GM18517 (cell line): Measurements from ENCODE around the gene OSBPL10.
"Not testable (repeated sequence)": the region's sequence is repeated elsewhere in the genome, so short reads cannot be mapped to it uniquely, and the experiment has no call there.

Experiments
- ATAC-seq: cut with Tn5 transposase; IDR thresholded peaks from one replicate; pipeline ENCODE4 v1.9.1; 2021; ENCODE audit warnings: mild to moderate bottlenecking, moderate library complexity; ENCODE audit not compliant: unreplicated experiment

OSBPL10 gene, protein sequence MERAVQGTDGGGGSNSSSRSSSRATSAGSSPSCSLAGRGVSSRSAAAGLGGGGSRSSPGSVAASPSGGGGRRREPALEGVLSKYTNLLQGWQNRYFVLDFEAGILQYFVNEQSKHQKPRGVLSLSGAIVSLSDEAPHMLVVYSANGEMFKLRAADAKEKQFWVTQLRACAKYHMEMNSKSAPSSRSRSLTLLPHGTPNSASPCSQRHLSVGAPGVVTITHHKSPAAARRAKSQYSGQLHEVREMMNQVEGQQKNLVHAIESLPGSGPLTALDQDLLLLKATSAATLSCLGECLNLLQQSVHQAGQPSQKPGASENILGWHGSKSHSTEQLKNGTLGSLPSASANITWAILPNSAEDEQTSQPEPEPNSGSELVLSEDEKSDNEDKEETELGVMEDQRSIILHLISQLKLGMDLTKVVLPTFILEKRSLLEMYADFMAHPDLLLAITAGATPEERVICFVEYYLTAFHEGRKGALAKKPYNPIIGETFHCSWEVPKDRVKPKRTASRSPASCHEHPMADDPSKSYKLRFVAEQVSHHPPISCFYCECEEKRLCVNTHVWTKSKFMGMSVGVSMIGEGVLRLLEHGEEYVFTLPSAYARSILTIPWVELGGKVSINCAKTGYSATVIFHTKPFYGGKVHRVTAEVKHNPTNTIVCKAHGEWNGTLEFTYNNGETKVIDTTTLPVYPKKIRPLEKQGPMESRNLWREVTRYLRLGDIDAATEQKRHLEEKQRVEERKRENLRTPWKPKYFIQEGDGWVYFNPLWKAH

DNA sequence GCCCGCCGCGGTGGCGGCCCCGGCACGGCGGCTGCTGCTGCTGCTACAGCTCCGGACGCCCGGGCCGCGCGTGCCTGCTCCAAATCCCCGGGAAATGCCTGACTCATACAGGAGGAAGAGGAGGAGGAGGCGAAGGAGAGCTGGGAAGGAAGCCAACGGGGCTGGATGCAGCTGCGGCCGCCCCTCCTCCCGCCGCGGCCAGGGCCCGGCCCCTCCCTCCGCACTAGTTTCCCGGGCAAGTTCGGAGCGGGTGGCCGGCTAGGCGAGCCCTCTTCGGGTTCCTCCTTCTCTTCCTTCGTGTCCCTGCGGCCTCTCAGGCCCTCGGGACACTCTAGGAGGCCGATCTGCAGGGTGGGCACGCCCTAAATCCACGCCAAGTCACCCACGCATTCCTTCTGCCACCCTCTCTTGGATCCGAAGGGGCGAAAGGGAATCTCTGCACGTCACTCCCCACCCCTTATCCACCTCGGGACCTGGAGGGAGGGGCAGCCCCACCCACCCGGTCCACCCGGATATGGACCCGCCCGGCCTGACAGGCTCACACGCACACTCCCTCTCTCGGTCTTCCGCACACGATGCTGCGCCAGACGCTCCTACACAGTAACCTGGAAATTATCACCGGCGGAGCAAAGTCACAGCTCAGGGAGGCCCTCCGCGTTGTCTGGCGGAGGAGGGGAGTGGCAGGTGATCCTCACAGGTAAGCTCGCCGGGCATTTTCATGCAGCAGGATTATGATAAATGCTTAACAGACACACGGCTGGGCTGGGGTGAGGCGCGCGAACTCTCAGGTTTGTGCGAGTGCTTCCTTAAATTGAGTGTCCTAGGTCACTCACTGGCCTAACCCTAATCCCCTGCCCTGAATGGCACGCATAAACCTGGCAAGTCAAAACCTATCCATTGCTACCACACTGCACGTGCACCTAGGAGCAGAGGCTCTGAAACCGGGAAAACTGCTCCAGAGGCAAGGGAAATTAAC is at the start of gene OSBPL10, which contains the start of gene ZNF860:
Gene OSBPL10, minus strand, starts transcription at position 57 of the 976 bp plus-strand sequence. CDS start 83 bp downstream, outside the sequence.
Gene ZNF860, plus strand, starts transcription at position 545 of the 976 bp plus-strand sequence. CDS start 7,330 bp downstream, outside the sequence.
- no peak for ATAC-seq

DNA sequence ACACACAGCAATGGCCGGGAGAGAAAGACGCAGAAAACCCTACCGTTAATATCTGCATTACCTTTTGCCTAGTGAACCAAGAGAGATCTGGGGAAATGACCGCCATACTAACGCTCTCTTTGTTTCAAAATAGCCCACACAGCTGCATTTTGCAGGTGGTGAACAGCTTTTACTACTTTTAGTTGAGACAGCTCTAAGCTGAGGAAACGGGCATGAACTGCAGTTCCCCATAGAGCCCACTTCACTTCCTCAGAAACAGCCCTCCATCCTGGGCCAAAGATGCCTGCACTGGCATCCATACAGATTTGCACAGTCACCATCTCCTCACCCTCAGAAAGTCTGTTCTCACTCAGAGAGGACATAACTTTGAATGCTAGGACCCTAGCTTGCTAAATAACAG is 45.5 kb upstream of the OSBPL10 start:
- ATAC-seq: no peak

DNA sequence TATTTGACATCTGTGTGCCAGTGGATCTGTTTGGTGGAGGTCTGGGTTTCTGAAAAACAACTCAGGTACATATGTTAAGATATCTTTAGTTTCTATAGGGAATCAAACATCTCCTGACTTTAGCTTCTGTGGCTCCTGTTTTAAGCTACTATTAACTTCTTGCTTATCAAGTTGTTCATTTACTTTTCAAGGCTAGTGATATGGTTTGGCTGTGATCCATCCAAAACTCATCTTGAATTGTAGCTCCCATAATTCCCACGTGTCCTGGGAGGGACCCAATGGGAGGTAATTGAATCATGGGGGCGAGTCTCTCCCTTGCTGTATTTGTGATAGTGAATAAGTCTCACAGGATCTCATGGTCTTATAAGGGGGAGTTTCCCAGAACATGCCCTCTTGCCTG is 41.9 kb upstream of the OSBPL10 start:
- ATAC-seq: no peak

DNA sequence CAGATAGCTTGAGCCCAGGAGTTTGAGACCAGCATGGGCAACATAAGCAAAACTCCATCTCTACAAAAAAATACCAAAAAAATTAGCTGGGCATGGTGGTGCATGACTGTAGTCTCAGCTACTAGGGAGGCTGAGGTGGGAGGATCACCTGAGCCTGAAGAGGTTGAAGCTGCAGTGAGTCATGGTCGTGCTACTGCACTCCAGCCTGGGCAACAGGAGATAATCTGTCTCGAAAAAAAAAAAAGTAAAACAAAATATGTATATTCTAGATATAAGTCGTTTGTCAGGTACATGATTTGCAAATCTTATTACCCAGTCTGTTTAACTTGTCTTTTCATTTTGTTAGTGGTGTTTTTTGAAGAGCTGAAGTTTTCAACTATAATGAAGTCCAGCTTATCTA is 40.7 kb upstream of the OSBPL10 start:
- ATAC-seq: no peak

DNA sequence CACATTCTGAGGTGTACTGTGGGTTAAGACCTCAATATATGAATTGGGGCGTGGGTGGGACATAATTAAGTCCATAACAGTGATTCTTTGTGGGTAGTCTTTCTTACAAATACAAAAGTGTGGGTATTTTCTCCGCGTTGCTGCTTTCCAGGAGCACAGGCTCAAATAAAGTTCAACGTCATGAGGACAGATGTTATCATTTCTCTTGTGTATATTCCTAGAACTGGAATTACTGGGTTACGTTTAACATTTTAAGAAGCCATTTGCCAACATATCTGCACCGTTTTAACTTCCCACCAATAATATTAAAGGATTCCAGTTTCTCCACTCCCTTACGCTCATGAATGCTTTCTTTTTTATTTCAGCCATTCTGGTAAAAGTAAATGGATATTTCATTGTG is 40.1 kb upstream of the OSBPL10 start:
- no peak for ATAC-seq

DNA sequence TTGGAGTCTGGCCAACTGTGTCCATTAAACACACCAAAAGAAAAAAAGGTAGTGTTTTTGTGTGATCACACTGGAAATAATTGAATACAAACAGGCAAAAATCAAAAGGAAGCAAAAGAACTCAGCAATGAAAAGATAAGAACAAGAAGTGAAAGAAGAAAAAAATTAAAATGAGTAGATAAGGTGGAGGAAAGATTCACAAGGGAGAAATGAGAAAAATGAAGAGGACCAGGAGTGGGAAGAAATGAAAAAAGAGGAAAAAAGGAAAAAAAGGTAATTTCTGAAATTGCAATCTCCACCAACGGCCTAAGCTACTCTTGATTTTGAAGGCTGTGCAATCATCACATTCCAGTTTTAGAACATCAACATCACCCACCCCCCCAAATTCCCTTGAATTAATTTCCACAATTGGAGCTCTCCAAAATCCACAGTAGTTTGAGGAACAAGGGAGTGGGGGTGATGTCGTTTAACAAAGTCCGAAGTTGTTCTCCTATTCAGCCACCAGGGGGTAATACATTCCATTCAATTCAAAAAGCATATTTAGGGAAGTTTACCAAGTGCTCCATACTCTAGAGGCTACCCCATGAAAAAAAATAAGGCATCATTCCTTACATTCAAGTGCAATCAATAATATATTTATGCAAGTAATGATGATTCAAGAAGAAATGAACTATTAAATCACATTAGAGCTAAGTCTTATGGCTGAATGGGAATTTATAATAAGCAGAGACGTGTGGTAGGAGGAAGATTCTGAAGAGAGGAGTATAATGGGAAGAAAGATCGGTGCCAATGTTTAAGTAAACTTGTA is 37.9 kb upstream of the OSBPL10 start:
- no peak for ATAC-seq

DNA sequence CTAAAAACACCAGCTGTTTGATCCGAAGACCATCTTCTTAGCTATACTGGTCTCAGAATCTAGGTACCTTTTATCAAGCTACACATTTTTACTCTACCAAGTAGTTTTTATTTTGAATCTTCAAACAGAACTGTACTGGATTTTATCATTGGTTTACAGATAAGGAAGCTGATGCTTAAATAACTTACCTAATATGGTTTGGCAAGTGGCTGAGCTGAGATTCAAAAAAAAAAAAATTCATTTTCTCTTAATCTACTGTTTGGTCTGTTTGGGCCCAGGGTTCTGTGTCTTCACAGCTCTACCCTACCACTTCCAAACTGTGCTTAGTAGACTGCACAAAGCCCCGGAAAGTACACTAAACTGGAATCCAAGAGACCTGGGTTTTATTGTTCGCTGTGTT is 36.2 kb upstream of the OSBPL10 start:
- ATAC-seq: no peak

DNA sequence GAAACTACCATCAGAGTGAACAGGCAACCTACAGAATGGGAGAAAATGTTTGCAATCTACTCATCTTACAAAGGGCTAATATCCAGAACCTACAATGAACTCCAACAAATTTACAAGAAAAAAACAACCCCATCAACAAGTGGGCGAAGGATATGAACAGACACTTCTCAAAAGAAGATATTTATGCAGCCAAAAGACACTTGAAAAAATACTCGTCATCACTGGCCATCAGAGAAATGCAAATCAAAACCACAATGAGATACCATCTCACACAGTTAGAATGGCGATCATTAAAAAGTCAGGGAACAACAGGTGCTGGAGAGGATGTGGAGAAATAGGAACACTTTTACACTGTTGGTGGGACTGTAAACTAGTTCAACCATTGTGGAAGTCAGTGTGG is 34.6 kb upstream of the OSBPL10 start:
- not testable (repeated sequence) for ATAC-seq

DNA sequence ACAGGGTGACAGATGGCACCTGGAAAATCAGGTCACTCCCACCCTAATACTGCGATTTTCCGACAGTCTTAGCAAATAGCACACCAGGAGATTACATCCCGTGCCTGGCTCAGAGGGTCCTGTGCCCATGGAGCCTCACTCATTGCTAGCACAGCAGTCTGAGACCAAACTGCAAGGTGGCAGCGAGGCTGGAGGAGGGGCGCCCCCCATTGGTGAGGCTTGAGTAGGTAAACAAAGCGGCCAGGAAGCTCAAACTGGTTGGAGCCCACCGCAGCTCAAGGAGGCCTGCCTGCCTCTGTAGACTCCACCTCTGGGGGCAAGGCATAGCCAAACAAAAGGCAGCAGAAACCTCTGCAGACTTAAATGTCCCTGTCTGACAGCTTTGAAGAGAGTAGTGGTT is 29.6 kb upstream of the OSBPL10 start:
- not testable (repeated sequence) for ATAC-seq

DNA sequence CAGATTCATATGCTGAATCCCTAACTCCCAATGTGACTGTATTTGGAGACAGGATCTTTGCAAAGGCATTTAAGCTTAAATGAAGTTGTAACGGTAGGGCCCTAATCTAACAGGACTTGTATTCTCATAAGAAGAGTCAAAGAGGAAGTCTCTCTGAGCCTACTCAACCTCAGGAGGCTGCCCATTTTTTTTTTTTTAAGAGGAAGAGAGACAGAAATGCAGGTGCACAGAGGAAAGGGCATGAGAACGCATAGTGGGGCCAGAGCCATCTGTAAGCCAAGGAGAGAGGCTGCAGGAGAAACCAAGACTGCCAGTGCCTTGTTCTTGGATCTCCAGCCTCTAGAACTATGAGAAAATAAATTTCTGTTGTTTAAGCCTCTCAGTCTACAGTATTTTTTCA is 28.9 kb upstream of the OSBPL10 start:
- no peak for ATAC-seq

DNA sequence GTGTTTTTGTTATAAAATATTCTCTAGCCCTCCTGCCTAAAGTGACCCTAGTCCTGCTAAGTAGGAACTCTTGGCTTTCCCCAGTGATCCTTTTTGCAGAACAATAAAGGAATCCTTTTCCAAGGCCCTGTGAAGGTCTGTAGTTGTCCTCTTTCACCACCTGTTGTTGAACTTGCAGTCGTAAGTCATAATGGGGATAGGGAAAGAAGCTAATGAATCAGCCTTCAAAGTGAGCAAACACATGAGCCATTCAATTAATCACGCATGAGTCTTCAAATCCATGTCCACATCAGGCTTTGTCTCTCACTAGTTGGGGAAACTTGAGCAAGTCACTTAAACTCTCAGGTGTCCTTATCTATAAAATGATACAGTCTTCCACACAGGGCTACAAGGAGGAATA is 28.0 kb upstream of the OSBPL10 start:
- ATAC-seq: no peak

DNA sequence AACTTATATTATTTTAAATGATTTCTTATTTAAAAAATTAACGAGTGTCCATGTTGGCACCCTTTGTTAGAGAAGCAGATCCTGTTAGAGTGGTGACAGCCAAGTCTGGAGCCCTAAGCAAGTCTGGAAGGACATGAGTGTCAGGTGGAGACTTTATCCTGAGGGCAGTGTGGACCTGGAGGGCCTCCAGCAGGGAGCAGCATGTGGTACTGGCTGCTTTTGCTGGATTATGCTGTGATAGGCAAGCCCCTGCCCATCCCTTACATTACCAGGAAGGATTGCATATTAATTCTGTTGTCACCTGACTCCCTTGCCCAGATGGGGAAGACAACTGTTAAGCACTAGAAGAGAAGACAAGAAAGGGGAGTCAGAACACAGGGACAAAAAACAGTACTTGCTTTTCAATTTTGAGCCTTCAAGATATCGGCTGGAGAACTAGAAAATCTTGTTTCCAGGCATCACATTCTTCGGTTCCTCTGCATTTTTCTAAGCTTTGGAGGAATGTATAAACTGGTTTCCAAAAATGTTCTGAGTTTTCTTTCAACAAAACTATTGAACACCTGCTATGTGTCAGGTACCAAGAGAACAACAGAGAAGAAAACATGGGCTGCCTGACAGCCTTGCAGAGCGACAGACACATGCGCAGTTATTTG is 23.2 kb upstream of the OSBPL10 start:
- no peak for ATAC-seq

DNA sequence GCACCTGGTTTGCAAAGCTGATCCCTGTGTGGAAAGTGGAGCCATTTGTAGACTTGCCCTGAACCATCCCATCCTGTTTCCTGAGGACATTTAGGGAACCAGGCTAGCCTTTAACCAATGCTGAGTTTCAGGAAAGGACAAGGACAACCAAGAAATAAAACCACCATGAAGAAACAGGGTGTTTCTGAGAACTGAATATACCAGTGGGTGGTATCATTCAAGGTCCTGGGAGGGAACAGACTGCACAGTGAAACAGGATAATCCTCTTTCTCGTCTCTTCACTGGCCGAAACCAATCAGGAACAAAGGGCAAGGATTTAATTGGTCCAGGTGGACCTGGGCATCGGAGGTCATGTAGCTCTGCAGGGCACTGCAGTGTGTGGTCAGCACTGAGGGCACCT is 22.3 kb upstream of the OSBPL10 start:
- no peak for ATAC-seq

DNA sequence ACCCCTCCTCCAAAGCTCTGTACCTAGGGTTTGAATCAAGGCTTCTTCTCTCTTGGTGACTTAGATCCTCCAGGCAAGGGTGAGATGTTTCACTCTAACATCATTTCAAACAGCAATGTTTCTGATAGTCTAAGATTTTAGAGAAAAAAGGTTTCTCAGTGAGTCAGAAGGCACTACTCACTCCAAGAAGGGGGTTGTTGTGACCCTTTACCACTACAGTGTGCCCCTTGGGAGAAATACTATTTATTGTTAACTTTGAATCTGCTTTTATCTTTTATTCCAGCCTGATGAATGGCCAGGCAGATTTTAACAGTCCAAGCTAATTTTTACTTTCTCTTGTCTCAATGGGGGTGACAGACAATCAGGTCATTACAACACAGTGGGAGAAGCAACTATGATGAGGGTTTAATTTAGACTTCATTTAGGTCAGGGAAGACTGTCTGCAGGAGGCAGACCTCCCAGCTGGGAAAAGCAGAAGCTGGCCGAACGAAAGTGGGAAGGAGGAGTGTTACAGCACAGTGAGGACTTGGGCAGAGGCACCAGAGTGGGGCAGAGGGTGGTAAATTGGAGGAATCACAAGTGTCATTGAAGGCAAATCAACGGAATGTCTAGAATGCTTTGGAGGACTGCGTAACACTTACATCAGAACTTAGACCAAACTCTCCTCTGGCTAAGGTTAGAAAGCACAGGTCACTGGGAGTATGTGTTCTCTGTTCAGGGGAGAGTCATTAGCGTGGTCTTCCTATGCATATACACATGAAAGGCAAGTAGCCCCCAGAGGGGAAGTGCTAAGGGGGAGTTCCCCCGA is 21.7 kb upstream of the OSBPL10 start:
- ATAC-seq: no peak

DNA sequence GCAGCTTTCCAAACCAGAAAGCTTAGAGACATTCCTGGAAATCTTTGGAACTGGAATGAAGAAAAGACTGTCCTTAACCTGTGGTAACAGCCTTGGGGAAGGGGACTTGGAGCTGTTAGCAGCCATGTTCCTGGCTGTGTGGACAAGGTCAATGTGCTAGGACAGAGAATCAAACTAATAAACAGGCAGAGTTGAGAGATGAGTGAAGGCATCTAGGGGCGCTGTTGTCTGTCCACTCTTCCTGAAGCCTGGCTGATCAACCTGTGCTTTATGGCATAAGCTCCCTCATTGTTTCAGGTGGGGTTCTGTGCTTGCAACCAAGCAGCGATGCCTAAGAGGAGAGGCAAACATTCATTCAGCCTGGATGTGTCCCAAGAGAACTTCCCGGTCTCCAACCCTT is 19.8 kb upstream of the OSBPL10 start:
- no peak for ATAC-seq

DNA sequence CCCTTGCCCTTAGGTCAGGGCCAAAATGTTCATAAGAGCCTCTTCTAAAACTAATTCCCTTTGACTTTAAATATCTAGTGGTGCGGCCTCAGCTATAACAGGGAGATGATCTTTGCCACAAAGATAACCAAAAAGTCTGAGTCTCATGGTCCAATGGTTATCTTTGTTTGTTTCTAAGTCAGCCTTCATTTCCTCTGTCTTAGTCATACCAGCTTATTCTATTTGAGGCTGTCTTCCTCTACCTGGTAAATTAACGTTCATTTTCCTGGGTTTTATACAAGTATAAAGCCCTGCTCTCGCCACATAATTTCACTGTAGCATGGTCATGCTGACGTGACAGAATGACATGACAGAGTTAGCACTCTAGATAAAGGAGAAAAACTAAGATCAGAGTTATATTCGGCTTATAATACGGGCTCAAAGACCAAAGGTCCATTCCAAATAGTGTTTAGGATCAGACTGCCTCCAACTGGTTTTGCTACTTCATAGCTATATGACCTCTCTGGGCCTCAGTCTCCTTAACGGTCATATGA is 18.9 kb upstream of the OSBPL10 start:
- ATAC-seq: no peak

DNA sequence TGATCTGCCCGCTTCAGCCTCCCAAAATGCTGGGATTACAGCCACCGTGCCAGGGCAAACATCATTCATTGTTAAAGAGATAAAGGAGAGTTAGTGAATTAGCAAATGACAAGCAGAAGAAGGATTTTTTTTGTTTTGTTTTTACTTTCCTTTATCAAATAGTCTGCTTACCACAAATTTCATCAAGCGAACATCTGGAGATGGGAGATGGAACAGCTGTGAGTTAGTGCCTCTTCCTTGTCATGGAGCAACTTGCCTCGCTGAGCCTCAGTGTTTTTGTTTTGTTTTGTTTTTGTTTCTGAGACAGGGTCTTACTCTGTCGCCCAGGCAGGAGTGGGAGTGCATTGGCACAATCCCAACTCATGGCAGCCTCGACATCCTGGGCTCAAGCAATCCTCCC is 16.4 kb upstream of the OSBPL10 start:
- ATAC-seq: no peak

DNA sequence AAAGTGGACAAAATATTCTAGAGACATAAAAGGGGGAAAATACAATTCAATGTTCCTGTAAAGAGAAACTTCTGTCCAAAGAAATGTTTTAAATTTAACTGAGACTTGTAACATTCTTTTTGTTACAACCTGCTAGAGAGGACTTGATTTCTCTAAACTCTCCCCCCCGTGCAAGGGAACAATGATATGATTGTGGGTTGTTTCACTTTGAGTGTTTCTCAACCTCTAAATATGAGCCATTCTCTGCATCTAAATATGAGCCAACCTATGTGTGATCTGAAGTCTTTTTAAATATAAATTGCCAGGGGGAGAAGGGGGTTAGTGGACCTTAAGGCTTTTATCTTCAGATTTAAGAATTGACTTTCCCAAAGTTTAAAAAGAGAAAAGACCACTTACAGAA is 15.1 kb upstream of the OSBPL10 start:
- ATAC-seq: no peak
